Amniotic epithelial cell (primary cell): ENCODE measurements around the gene TSFM.

Experiments
- DNase-seq: peaks from one replicate; pipeline ENCODE4 v3.0.0-alpha.2; 2010; ENCODE audit warnings: low read depth

TSFM gene

DNA sequence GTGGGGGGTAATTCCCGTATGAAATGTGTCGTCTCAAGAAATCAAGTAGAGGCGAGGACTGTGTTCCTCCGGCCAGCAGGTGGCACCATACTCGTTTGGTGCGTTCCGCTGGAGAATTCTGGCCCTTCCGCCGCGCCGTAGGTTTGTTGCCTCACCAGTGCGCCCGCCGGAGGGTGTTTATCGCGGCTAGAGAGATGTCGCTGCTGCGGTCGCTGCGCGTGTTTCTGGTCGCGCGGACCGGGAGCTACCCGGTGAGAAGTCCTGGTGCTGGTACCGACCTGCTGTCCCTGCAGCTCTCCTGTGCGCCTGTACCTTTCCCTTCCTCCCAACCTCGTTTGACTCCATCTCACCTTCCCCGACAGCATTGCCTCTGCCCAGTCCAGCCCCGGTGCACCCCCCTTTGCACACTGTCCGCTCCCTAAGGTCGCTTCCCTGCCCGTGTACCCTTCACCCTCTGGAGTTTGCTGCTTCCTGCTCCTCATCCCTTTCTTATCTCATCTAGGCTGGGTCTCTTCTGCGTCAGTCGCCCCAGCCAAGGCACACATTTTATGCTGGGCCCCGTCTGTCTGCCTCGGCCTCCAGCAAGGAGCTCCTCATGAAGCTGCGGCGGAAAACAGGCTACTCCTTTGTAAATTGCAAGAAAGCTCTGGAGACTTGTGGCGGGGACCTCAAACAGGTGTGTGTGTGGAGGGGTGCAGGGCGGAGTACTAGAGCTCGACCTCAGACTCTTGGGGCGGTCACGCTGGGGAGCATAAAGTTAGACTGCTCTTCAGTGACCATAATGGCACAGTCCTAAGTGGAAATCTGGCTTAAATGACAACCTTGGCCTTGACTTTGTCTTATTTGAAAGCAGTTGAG is at the start of gene TSFM:
Gene TSFM (plus strand): TSS at position 180 of the 858 bp plus-strand sequence. CDS start 15 bp downstream, at position 195.
- peak; percentile 88 for DNase-seq

DNA sequence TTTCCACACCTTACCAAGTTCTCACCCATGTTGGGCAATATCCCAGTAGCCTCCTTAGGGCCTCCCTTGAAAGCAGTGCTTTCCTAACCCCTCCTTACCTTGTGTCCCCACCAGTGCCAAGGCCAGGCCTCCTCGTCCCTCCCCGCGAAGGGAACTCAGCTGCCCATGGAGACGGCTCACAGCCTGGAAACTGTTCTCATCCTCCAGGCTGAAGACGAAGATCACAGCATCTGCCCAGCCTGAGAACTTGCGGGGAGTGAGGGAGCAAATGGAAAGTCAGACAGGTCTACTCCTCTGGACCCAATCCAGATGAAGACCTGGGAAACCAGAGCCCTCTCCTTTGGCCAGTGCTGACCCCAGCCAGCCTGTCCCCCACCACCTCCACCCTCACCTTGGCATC is 48.7 kb upstream of the TSFM start:
- no peak for DNase-seq

DNA sequence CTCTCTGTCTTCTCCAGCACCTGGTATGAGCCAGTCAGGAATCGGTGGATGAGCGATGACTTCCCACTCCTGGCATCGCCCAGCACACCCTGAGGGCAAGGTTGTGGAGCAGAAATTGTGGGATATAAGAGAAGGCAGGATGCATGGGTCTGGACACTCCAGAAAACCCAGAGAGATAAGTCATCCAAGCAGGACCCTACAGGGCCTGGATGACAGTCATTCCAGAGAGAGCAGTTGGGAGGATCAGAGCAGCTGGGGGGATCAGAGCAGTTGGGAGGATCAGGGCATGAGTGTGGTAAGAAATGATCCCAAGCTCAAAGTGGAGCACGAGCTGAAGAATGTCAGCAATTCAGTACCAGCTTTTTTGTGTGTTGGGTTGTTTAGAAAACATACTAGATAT is 48.0 kb upstream of the TSFM start:
- no peak for DNase-seq

DNA sequence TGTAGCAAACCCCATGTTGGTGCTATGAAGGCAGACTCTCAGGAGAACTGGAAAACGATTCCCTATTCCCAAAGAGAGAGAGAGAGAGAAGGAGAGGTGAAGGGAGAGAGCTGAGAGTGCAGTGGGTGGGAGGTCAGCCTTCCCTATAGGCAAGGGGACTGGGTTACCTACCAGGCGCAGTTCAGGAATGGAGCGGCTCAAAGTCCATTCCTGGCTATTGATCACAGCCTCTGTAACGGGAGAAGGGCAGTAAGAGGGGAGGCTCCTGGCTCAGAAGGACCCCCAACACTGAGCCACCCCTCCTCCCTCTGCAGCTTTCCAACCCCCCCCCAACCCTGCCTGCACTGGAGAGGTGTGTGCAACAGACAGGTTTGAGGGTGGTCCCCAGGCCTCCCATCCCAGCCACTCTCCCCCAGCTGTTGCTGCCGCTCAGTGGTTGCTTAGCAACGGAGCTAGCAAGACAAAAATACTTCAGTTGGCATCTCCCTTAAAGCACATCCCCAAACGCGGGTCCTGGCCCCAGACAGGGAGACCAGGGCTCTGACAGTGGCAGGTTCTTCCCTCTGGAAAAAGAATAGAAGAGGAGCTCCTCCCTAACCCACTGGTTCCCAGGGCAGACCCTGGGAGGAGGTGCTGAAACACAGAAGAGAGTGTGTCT is 47.3 kb upstream of the TSFM start:
- DNase-seq: no peak

DNA sequence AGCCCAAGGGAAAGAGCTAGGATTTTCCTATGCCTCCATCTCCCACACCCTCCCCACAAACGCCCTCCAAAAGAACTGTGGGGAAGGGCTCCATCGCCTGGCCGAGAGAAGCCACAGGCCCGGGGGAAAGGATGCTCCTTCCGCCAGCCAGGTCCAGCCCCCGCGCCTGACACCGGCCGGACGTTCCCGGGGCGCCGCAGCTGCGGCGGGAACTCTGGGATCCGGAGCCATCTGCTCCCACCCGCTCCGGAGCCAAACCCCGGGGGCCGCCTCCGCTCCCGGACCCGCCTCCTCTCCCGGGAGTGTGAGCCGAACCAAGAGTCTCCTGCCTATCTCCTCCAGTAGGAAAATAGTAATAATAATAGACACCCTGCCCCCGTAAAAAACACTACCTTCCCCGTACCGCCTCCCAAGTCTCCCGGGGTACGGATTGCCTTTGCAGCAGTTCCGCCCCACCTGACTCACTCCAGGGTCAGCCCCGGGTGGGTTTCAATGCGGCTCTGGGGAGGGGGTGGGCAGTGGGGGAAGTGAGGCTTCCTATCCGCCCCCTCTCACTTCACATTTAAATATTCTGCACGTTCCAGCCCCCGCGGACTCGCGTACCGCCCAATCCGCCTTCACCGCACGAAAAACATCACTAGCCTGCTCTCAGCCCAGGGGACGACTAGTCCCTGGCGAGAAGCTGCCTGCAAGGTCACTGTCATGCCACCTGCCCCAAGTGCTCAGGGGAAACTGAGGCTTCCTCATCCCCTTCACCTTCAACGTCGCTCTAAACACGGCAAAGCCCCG is 46.4 kb upstream of the TSFM start:
- DNase-seq: peak; percentile 35

DNA sequence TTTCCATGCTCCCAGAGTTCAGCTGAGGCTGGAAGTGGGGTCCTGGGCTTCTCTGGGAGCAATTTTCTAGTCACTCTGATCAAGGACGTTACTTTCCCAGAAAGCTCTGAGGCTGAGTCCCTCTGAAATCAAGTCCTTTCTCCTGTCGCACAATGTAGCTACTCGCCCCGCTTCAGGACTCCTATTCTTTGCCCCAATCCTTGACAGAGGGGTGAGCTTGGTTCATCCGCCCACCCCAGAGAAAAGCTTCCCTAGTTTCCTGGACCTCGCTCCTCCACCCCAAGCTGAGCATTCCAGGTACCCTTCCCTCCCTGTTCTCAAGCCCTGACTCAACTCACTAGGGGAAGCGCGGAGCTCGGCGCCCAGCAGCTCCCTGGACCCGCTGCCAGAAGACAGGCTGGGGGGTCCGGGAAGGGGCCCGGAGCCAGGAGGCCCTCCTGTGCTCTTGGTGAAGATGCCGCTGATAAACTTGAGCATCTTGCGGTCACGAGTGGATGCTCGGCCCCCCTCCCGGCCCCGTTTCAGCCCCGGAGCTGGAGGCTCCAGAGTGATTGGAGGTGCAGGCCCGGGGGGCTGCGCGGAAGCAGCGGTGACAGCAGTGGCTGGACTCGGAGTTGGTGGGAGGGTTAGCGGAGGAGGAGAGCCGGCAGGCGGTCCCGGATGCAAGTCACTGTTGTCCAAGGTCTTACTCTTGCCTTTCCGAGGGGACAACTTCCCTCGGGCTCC is 45.7 kb upstream of the TSFM start:
- no peak for DNase-seq

DNA sequence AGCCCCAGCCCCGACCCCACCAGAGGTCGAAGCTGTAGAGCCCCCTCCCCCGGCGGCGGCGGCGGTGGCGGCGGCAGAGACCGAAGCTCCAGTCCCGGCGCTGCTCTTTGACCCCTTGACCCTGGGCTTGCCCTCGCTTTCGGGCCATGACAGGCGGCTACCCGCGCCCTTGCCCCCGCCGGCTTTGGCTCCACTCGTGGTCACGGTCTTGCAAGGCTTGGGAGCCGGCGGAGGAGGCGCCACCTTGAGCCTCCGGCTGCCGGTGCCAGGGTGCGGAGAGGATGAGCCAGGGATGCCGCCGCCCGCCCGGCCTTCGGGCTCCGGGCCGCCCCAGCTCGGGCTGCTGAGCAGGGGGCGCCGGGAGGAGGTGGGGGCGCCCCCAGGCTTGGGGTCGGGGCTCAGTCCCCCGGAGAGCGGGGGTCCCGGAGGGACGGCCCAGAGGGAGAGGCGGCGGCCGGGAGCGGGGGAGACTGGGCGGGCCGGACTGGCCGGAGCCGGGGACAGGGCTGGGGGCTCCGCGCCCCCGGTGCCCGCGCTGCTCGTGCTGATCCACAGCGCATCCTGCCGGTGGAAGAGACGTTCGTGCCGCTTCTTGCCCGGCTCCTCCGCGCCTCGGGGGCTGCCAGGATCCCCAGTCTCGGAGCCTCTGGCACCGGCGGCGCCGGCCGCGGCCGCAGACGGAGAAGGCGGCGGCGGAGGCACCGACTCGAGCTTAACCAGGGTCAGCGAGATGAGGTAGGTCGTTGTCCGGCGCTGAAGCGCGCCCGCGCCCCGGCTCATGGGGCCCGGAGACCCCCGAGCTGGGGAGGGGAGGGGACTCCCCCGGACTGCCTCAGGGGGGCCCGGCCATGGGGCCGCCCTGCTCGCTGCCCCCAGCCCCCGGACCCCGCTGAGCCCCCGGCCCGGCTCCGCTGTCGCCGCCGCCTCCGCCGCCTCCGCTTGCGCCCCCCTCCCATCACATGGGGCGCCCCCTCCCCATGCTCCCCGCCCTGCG is 44.8 kb upstream of the TSFM start:
- no peak for DNase-seq

DNA sequence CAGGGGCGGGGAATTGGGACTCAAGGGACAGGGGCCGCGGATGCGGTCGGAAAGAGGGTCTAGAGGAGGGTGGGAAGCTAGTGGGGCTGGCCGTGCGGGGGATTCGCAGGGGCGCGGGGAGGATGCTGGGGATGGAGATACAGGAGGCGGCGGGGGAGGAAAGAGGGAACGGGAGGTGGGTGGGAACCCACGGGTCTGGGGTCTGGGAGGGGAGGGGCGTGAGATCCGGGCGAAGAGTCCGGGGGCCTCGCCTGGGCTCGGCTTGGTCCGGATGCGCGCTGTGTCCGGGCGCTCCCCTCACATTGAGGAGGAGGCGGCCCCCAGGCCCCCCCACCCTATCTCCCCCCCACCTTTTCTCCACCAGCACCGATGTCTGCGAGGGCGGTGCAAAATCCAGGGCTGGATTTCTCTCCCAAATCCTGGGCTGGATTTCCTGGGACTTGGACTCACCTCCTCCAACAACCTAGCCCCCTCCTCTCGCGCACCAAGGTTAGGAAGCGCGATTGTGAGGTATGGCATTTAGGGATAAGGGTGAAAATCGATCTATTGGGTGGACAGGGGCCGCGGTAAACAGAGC is 43.8 kb upstream of the TSFM start, which contains the start of gene AGAP2:
Gene AGAP2 (minus strand): TSS at position 82 of the 577 bp plus-strand sequence. CDS start 496 bp downstream, outside the sequence.
- no peak for DNase-seq

DNA sequence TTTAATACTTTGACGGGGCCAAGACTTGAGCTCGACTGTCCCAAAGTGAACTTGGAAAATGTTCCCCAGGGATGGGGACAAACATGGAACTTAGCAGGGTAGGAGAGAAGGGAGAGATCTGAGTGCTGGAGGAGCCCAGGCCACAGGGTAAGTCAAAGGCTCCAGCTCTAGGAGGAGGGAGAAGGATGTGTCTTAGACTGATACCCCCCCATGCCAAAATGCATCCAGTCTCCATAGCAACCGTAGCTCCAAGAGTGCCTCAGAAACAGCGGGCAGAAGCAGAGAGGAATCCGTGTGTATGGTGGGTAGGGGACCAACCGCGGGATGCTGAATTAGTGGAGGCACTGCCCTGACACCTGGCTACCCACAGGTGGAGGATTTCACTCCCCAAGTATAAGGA is 43.2 kb upstream of the TSFM start:
- DNase-seq: no peak

DNA sequence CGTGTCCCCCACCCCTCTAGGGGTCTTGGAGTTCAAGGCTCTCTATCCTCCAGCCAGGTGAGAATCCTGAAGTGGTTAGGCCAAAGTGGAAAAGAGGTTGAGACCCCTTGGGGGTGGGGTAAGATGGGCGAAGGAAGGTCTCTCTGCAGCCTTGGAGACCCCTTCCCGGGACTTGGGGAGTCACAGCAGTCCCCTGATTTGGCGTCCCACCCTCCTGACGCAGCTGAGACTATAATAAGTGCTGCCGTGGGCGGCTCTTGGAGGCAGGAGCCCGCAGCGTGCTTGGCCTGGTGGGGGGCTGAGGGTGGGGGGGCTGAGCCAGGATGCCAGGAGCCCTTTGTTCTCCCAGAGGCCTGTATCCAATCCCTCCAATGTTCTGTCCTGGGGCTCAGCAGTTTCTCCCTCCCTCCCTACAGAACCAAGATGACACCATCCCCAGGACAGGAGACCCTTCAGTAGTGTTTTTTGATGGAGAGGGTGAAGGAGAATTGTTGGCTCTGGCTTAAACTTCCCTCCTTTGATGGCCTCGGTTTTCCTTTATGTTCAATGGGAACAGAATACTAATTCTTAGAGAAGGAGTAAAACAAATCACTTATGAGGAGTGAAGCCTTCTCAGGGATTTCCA is 42.6 kb upstream of the TSFM start:
- DNase-seq: no peak

DNA sequence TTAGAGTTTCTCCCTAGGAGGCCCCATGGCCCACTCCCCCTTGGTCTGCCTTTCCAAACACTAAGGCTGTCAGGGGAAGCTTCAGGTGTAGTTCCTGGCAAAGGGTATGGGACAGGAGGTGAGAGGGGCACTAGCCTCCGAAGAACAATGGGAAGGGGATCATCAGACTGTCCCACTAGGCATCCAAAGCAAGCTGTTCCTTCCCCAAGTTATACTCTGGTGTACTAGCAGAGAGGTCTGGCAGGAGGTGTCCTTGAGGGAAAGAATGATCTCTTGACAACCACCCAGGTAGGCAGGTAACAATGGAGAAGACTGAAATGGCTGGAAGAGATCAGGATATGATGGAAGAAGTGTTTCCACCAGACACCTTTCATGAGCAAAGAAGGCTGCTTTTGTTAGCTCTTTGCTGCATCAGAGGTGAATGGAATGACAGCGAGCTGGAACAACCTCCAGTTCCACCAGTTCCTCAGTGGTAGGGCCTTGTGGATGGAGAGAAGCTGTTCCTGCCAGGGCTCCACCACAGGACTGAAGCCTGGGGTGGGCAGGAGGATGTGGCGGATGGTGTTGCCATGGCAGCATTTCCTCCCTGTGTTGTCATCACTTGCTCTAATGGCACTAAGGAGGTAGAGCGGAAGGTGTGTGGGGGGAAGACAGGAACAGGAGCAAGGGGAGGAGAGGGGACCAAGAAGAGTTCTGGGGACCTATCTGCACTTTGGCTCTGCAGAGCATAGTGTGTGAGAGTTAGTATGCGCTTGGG is 41.8 kb upstream of the TSFM start:
- DNase-seq: no peak

DNA sequence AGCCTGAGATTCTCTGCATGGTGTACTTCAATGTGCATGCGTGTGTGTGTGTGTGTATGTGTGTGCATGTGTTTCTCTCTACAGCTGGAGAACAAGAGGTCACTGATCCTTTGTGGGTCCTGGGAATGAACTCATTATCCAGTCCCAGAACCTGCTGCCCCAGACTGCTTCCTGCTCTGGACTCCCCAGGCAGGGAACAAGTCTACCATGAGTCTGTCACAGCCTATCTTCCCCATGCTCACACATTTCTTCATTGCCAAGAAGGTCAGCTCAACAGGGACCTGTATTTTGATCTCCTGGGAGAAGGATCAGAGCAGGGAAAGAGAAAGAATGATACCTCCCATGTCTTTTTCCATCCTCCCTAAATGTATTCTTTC is 41.2 kb upstream of the TSFM start:
- no peak for DNase-seq

DNA sequence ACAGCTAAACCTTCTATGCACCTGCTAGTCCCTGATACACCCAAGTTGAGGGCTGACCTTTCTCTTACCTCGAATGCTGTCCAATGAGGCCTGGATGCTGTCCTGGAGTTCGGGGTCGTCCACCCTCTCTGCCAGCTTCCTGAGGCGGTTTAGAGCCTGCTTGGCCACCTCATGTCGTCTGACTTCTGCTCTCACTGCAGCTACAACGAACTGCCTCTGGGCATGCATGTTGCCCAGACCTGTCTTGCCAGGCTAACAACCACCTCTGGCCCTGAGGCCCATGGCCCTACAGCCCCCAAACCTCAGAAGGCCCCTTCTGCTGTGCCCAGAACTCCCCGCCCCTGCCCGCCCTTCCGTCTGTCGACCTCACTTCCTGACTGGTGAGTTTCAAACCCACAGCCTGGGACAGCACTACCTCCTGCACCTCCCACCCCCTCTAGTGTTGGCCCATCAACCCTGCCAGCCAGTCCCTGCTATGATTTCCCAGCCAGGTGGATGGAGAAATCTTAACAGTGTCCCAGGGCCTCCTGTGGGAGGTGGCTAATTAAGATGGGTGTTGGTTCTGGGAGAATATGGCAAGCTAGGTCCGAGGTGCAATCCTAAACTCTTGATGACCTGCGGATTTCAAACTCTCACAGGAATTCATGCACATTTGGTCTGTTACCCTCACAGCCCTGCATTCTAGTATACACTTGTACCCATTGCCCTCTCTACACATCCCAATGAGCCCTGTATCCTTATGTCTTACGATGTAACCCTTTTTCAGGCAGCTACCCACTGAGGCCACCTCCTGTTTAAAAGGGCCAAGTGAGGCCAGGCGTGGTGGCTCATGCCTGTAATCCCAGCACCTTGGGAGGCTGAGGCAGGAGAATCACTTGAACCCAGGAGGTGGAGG is 40.5 kb upstream of the TSFM start:
- no peak for DNase-seq

DNA sequence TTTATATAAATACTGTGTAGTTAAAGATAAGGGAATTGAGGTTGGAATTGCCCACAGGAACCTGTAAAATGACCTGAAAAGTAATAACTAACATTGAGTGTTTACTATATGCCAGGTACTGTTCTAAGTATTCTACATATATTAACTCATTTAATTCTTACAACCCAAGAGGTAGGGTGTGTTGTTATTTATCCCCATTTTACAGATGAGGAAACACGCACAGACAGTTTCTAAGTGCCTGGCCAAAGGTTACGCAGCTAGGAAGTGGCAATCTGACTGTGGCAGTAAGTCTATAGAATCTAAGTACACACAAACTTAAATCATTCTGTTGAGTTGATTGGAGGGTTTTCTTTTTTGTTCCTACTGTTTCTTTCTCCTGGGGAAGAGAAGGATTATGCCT is 38.8 kb upstream of the TSFM start:
- no peak for DNase-seq

DNA sequence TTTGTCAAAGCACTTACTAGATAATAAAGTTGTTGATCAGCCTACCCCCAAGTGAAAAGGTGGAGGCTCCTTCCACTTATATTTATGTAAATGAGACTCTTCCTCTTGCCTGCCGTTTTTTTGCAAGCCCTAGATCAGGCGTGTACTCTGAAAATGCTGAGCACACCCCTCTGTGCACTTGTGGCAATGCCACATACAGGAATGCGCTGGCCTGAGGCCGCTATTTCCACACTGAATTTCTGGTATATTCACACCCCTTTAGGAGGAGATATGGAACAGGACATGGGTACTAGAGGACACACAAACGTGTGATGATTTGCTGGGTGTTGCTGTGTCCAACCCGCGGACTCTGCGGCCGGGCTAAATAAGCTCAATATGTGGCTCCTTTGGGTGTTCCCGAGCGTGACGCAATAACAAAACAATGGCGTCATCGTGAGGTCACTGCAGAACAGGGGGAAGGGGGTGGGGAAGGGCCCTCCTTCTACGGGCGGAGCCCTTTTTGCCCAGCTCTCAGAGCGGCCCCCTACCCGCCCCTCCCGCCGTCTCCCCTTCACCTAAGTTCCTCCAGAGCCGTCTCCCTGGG is 38.3 kb upstream of the TSFM start:
- no peak for DNase-seq

DNA sequence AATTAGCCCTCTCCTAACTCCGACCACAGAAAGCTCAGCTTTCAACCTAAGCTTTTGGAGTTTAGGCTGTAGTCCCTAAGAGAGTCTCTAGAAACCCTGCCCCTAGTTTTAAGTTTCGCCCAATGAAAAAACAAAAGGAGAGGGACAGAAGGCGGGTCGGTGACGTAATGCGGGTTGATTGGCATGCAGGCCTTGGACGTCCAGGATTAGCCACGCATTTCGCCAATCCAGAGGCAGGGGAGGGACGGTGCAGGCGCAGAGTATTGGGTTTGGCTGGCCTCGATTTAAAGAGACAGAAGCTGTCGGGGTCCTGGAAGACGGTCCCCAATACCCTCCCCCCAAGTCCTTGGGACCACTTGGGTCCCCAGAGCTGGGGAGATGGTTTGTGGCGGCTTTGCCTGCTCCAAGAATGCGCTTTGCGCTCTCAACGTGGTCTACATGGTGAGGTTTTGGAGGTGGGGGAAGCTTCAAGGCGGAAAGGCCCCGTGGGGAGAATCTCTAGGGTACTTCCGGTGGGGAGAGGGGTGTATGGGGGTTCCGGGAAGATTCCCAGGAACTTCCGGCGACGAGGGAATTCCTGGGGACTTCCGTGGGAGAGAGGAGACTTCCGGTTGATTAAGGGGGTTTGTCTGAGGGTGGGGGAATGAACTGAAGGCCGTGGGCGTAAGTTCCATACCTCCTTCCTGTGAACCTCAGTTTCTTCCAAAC is 37.7 kb upstream of the TSFM start, which contains the start of gene TSPAN31:
Gene TSPAN31 (plus strand): TSS at position 263 of the 708 bp plus-strand sequence. CDS start 116 bp downstream, at position 379.
- DNase-seq: peak; percentile 99

DNA sequence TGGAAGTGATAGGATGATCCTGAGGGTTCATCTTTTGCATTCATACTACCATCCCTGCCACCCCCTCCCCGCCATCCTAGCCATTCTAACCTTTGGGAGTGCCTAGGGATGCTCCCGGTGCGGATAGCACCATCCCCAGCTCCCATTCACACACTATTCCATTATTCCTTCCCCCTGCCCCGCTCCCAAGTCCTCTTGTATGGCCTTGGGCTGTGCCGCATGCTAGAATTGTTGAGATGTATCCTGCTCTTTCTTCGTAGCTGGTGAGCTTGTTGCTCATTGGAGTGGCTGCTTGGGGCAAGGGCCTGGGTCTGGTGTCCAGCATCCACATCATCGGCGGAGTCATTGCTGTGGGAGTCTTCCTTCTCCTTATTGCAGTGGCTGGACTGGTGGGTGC is 37.1 kb upstream of the TSFM start:
- DNase-seq: peak; percentile 8
